ENCODE measurements around the gene SPNS3.

Gene SPNS3

GRCh38 chr17:4469552-4469951 lies 35.8 kb downstream of the SPNS3 start:
- no CpG with 5 or more reads among the region's 12 CpGs for WGBS, 2 donors (ENCODE audit: extremely low coverage in 2 of 2, insufficient read length in 2 of 2, insufficient replicate concordance in 1 of 2)
- Histone ChIP-seq H3K36me3 (replicated peaks in 1 of 2; ENCODE audit: control insufficient read depth in 2 of 2, insufficient read depth in 2 of 2, low read length in 2 of 2) (no peaks in the 10 kb centered on the region), H3K4me1 (ENCODE audit: control insufficient read depth in 2 of 2, insufficient read depth in 1 of 2, low read depth in 1 of 2, low read length in 2 of 2) (peaks cover 2 to 4% of the 10 kb centered on the region in 2 donors), H4K91ac (ENCODE audit: low read depth, low read length, poor library complexity) (no peak overlapping the region), H3K9me3 (replicated peaks in 1 of 2; ENCODE audit: control insufficient read depth in 2 of 2, insufficient read depth in 1 of 2, low read depth in 1 of 2, low read length in 2 of 2) (no peaks in the 10 kb centered on the region), H2BK12ac (ENCODE audit: low read length) (no peak overlapping the region), H2BK5ac (ENCODE audit: low read length) (no peak overlapping the region), H4K8ac (ENCODE audit: low read depth, low read length) (no peak overlapping the region), H3K4me2 (ENCODE audit: insufficient read depth, low read length, poor library complexity, severe bottlenecking) (no peak overlapping the region), H2AK5ac (ENCODE audit: low read depth, low read length) (no peak overlapping the region), H3K18ac (ENCODE audit: low read length) (no peak overlapping the region), H3K14ac (ENCODE audit: low read length) (no peak overlapping the region), H3K4me3 (ENCODE audit: low read length in 2 of 2) (no peak overlapping the region), H3K27me3 (ENCODE audit: control insufficient read depth in 3 of 3, insufficient read depth in 3 of 3, low read depth in 1 of 3, low read length in 3 of 3) (peaks cover 0 to 9% (median 0%) of the 10 kb centered on the region in 3 experiments), H3K27ac (replicated peaks; ENCODE audit: low read length) (no peak overlapping the region), H3K23ac (ENCODE audit: low read depth, low read length, poor library complexity) (no peak overlapping the region), H3K9ac (ENCODE audit: low read depth, low read length, poor library complexity) (no peak overlapping the region), H2AFZ (ENCODE audit: low read length) (no peak overlapping the region), H3K79me1 (ENCODE audit: low read depth, low read length) (no peaks in the 10 kb centered on the region), H2BK120ac (ENCODE audit: low read depth, low read length) (no peak overlapping the region), H2BK15ac (ENCODE audit: low read length) (no peak overlapping the region), H3K4ac (ENCODE audit: low read length) (no peak overlapping the region)
- no peak for DNase-seq (ENCODE audit: low spot score)

- peaks cover under 1 to 7% of the 10 kb centered on the region in 2 donors for H3K4me1 ChIP-seq (ENCODE audit: control insufficient read depth in 2 of 2, insufficient read depth in 1 of 2, low read depth in 1 of 2, low read length in 2 of 2)
- DNase-seq (ENCODE audit: low spot score) = no peak
- H3K14ac ChIP-seq (ENCODE audit: low read length) = no peak overlapping the region
- H3K27me3 ChIP-seq (ENCODE audit: control insufficient read depth in 3 of 3, insufficient read depth in 3 of 3, low read depth in 1 of 3, low read length in 3 of 3) = peaks cover 0 to 35% (median 0%) of the 10 kb centered on the region in 3 experiments
- no peak overlapping the region for H2AK5ac ChIP-seq (ENCODE audit: low read depth, low read length)
- H3K9ac ChIP-seq (ENCODE audit: low read depth, low read length, poor library complexity) = no peak overlapping the region
- no peaks in the 10 kb centered on the region for H3K79me1 ChIP-seq (ENCODE audit: low read depth, low read length)
- H3K27ac ChIP-seq (replicated peaks; ENCODE audit: low read length) = no peak overlapping the region
- no peak overlapping the region for H2AFZ ChIP-seq (ENCODE audit: low read length)
- H3K4me2 ChIP-seq (ENCODE audit: insufficient read depth, low read length, poor library complexity, severe bottlenecking) = no peak overlapping the region
- no peaks in the 10 kb centered on the region for H3K36me3 ChIP-seq (replicated peaks in 1 of 2; ENCODE audit: control insufficient read depth in 2 of 2, insufficient read depth in 2 of 2, low read length in 2 of 2)
- no peaks in the 10 kb centered on the region for H3K9me3 ChIP-seq (replicated peaks in 1 of 2; ENCODE audit: control insufficient read depth in 2 of 2, insufficient read depth in 1 of 2, low read depth in 1 of 2, low read length in 2 of 2)
- no peak overlapping the region for H4K91ac ChIP-seq (ENCODE audit: low read depth, low read length, poor library complexity)
- no peak overlapping the region for H3K4me3 ChIP-seq (ENCODE audit: low read length in 2 of 2)
- no CpG with 5 or more reads among the region's 3 CpGs for WGBS, 2 donors (ENCODE audit: extremely low coverage in 2 of 2, insufficient read length in 2 of 2, insufficient replicate concordance in 1 of 2)
- no peak overlapping the region for H3K18ac ChIP-seq (ENCODE audit: low read length)
- H2BK12ac ChIP-seq (ENCODE audit: low read length) = no peak overlapping the region
- no peak overlapping the region for H3K4ac ChIP-seq (ENCODE audit: low read length)
- no peak overlapping the region for H2BK5ac ChIP-seq (ENCODE audit: low read length)
- no peak overlapping the region for H3K23ac ChIP-seq (ENCODE audit: low read depth, low read length, poor library complexity)
- no peak overlapping the region for H2BK15ac ChIP-seq (ENCODE audit: low read length)
- no peak overlapping the region for H2BK120ac ChIP-seq (ENCODE audit: low read depth, low read length)
- no peak overlapping the region for H4K8ac ChIP-seq (ENCODE audit: low read depth, low read length)
Measured at GRCh38 chr17:4472286-4472685, 38.5 kb downstream of the SPNS3 start.

GRCh38 chr17:4474093-4474492 lies 40.4 kb downstream of the SPNS3 start:
- Histone ChIP-seq H3K4me3 (ENCODE audit: low read length in 2 of 2) (no peak overlapping the region), H2AK5ac (ENCODE audit: low read depth, low read length) (no peak overlapping the region), H3K14ac (ENCODE audit: low read length) (no peak overlapping the region), H2AFZ (ENCODE audit: low read length) (no peak overlapping the region), H3K9me3 (replicated peaks in 1 of 2; ENCODE audit: control insufficient read depth in 2 of 2, insufficient read depth in 1 of 2, low read depth in 1 of 2, low read length in 2 of 2) (no peaks in the 10 kb centered on the region), H3K27me3 (ENCODE audit: control insufficient read depth in 3 of 3, insufficient read depth in 3 of 3, low read depth in 1 of 3, low read length in 3 of 3) (peaks cover 0 to 39% (median 0%) of the 10 kb centered on the region in 3 experiments), H3K4me2 (ENCODE audit: insufficient read depth, low read length, poor library complexity, severe bottlenecking) (no peak overlapping the region), H4K8ac (ENCODE audit: low read depth, low read length) (peak overlapping the region; percentile 99), H3K9ac (ENCODE audit: low read depth, low read length, poor library complexity) (no peak overlapping the region), H2BK12ac (ENCODE audit: low read length) (no peak overlapping the region), H3K79me1 (ENCODE audit: low read depth, low read length) (no peaks in the 10 kb centered on the region), H3K27ac (replicated peaks; ENCODE audit: low read length) (no peak overlapping the region), H2BK5ac (ENCODE audit: low read length) (peak overlapping the region; percentile 39), H3K4me1 (ENCODE audit: control insufficient read depth in 2 of 2, insufficient read depth in 1 of 2, low read depth in 1 of 2, low read length in 2 of 2) (peaks cover 0 to 11% of the 10 kb centered on the region in 2 donors), H4K91ac (ENCODE audit: low read depth, low read length, poor library complexity) (no peak overlapping the region), H2BK15ac (ENCODE audit: low read length) (no peak overlapping the region), H3K18ac (ENCODE audit: low read length) (peak overlapping the region; percentile 67), H3K23ac (ENCODE audit: low read depth, low read length, poor library complexity) (no peak overlapping the region), H2BK120ac (ENCODE audit: low read depth, low read length) (no peak overlapping the region), H3K4ac (ENCODE audit: low read length) (no peak overlapping the region), H3K36me3 (replicated peaks in 1 of 2; ENCODE audit: control insufficient read depth in 2 of 2, insufficient read depth in 2 of 2, low read length in 2 of 2) (no peaks in the 10 kb centered on the region)
- WGBS, 2 donors (ENCODE audit: extremely low coverage in 2 of 2, insufficient read length in 2 of 2, insufficient replicate concordance in 1 of 2) = no CpG with 5 or more reads among the region's 13 CpGs
- DNase-seq (ENCODE audit: low spot score) = no peak

- Histone ChIP-seq H3K23ac (ENCODE audit: low read depth, low read length, poor library complexity) (no peak overlapping the region), H2AFZ (ENCODE audit: low read length) (no peak overlapping the region), H3K9me3 (replicated peaks in 1 of 2; ENCODE audit: control insufficient read depth in 2 of 2, insufficient read depth in 1 of 2, low read depth in 1 of 2, low read length in 2 of 2) (no peaks in the 10 kb centered on the region), H3K14ac (ENCODE audit: low read length) (no peak overlapping the region), H2BK5ac (ENCODE audit: low read length) (no peak overlapping the region), H2BK120ac (ENCODE audit: low read depth, low read length) (no peak overlapping the region), H3K4ac (ENCODE audit: low read length) (no peak overlapping the region), H2BK15ac (ENCODE audit: low read length) (peak overlapping the region; percentile 100), H3K18ac (ENCODE audit: low read length) (peak overlapping the region; percentile 20), H2AK5ac (ENCODE audit: low read depth, low read length) (peak overlapping the region; percentile 68), H4K8ac (ENCODE audit: low read depth, low read length) (no peak overlapping the region), H3K36me3 (replicated peaks in 1 of 2; ENCODE audit: control insufficient read depth in 2 of 2, insufficient read depth in 2 of 2, low read length in 2 of 2) (no peaks in the 10 kb centered on the region), H3K4me1 (ENCODE audit: control insufficient read depth in 2 of 2, insufficient read depth in 1 of 2, low read depth in 1 of 2, low read length in 2 of 2) (peaks cover 0 to 12% of the 10 kb centered on the region in 2 donors), H3K27me3 (ENCODE audit: control insufficient read depth in 3 of 3, insufficient read depth in 3 of 3, low read depth in 1 of 3, low read length in 3 of 3) (peaks cover 0 to 39% (median 0%) of the 10 kb centered on the region in 3 experiments), H2BK12ac (ENCODE audit: low read length) (peak overlapping the region; percentile 67), H3K9ac (ENCODE audit: low read depth, low read length, poor library complexity) (no peak overlapping the region), H4K91ac (ENCODE audit: low read depth, low read length, poor library complexity) (no peak overlapping the region), H3K4me2 (ENCODE audit: insufficient read depth, low read length, poor library complexity, severe bottlenecking) (no peak overlapping the region), H3K4me3 (ENCODE audit: low read length in 2 of 2) (no peak overlapping the region), H3K27ac (replicated peaks; ENCODE audit: low read length) (no peak overlapping the region), H3K79me1 (ENCODE audit: low read depth, low read length) (no peaks in the 10 kb centered on the region)
- no CpG with 5 or more reads among the region's 9 CpGs for WGBS, 2 donors (ENCODE audit: extremely low coverage in 2 of 2, insufficient read length in 2 of 2, insufficient replicate concordance in 1 of 2)
- DNase-seq (ENCODE audit: low spot score) = no peak
Measured at GRCh38 chr17:4475001-4475400, 41.3 kb downstream of the SPNS3 start.

Data from neuronal stem cell (in vitro differentiated cells).